HepG2 (cell line): ENCODE measurements around the gene IL32. TPM values are rescaled to one million over a fixed set of nuclear protein-coding genes. Genes with fewer than 3 reads are reported as not detected.
A peak's percentile ranks its signal among the peaks of the same experiment; 100 is the strongest.

ENCODE experiments used
- SRY ChIP-seq: sonication (generic); formaldehyde crosslinking; IDR thresholded peaks from 2 replicates; pipeline ENCODE4 v1.8.0; 2022; ENCODE audit warnings: mild to moderate bottlenecking, missing genetic modification reagents
- YEATS2 ChIP-seq: sonication (generic); formaldehyde crosslinking; IDR thresholded peaks from 2 replicates; pipeline ENCODE4 v1.4.0; 2020; ENCODE audit warnings: missing genetic modification reagents, borderline replicate concordance
- ZBTB38 ChIP-seq: sonication (generic); formaldehyde crosslinking; IDR thresholded peaks from 2 replicates; pipeline ENCODE4 v1.5.1; 2020; ENCODE audit warnings: mild to moderate bottlenecking, missing genetic modification reagents
- ZNF549 ChIP-seq: sonication (generic); formaldehyde crosslinking; IDR thresholded peaks from 2 replicates; pipeline ENCODE4 v1.5.0; 2020; ENCODE audit warnings: missing genetic modification reagents
- ZNF768 ChIP-seq: sonication (generic); formaldehyde crosslinking; IDR thresholded peaks from 2 replicates; pipeline ENCODE4 v1.4.0; 2020; ENCODE audit warnings: missing genetic modification reagents
- ZZZ3 ChIP-seq: sonication (generic); formaldehyde crosslinking; IDR thresholded peaks from 2 replicates; pipeline ENCODE4 v1.4.0; 2020; ENCODE audit warnings: missing genetic modification reagents, mild to moderate bottlenecking, borderline replicate concordance
- polyA plus RNA-seq, 8 experiments: library from polyadenylated mRNA; depleted of rRNA in 3 of 8; stranded (reverse) in 7 of 8; unstranded in 1 of 8; fragments of >200 nt; fragmentation: Illumina TruSeq in 4 of 8; extraction: Trizol in 4 of 8; gene quantifications; 2 replicates each; pipeline versions ENCODE4 v1.2.1 to v1.2.3, GENCODE V29; 2011 to 2016; ENCODE audit warnings: low read depth in 4 of 8, missing spikeins in 1 of 8, mixed read lengths in 1 of 8; ENCODE audit not compliant: insufficient read depth in 1 of 8
- total RNA-seq, 5 experiments: library from RNA; depleted of rRNA; stranded (reverse); fragments of >200 nt; fragmentation: Illumina TruSeq; extraction: Trizol; gene quantifications; 2 replicates each; pipeline ENCODE4 v1.2.3, GENCODE V29; 2016; ENCODE audit warnings: low read depth in 1 of 5
- TF ChIP-seq, protein P1 (sequence below): sonication (generic); formaldehyde crosslinking; IDR thresholded peaks from 2 replicates; pipeline ENCODE4 v1.4.0; 2020; ENCODE audit warnings: mild to moderate bottlenecking, missing genetic modification reagents, borderline replicate concordance
- TF ChIP-seq, protein P2 (sequence below): sonication (generic); formaldehyde crosslinking; IDR thresholded peaks from 2 replicates; pipeline ENCODE4 v1.4.0; 2020; ENCODE audit warnings: mild to moderate bottlenecking, missing genetic modification reagents
- TF ChIP-seq, protein P3 (sequence below): sonication (generic); formaldehyde crosslinking; IDR thresholded peaks from 2 replicates; pipeline ENCODE4 v1.5.0; 2020; ENCODE audit warnings: missing genetic modification reagents
- TF ChIP-seq, protein P4 (sequence below): sonication (generic); formaldehyde crosslinking; IDR thresholded peaks from 2 replicates; pipeline ENCODE4 v1.4.0; 2020; ENCODE audit warnings: missing genetic modification reagents
- TF ChIP-seq, protein P5 (sequence below): sonication (generic); formaldehyde crosslinking; conservative IDR thresholded peaks from 2 replicates; pipeline ENCODE4 v1.8.0; 2022; ENCODE audit warnings: mild to moderate bottlenecking, moderate library complexity, missing genetic modification reagents

IL32 gene
- total and polyA plus RNA-seq, 2 of the 13 experiments (the other 11 are each of a cell fraction or from before 2014, with no cell fraction given), result 115 to 165 TPM

DNA sequence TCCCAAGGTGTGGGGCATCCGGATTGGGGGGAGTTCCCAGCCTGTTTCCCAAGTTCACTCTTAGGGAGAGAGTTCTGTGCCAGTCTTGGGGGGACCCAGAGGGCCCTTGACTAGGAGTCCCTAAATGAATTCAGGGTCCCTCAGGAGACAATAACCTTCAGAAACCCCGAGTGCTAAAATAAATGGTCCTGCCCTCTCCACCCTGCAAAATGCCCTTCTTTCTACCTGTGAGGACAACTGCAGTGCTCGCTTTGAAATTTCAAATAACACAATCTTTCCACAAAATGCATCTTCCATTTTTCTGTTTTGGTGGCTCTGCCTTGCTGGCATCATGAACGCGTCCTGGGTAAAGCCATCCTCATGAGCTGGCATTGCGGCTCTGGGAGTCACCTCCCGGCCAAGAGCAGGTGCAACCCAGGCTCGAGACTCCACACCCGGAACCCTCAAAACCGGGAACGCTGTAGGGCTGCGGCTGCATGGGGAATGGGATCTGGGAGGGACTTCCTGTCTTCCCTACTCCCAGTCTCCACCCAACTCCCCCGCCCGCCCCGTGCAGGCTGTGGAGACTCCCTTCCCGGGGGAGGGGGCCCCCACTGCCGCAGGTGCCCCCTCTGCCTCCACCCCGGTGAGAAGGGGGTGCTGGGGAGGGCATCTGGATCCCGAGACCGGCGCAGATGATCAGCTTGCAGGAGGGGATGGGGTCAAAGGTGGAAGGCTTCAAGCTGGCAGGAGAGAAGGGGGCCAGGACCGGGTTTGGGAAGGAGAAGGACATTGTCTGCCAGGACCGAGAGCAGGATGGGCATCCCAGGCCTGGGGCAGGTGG, 46.8 kb downstream of the IL32 start, which contains the start of gene ZNF205 (continued):
- TF ChIP-seq, protein P1, sequence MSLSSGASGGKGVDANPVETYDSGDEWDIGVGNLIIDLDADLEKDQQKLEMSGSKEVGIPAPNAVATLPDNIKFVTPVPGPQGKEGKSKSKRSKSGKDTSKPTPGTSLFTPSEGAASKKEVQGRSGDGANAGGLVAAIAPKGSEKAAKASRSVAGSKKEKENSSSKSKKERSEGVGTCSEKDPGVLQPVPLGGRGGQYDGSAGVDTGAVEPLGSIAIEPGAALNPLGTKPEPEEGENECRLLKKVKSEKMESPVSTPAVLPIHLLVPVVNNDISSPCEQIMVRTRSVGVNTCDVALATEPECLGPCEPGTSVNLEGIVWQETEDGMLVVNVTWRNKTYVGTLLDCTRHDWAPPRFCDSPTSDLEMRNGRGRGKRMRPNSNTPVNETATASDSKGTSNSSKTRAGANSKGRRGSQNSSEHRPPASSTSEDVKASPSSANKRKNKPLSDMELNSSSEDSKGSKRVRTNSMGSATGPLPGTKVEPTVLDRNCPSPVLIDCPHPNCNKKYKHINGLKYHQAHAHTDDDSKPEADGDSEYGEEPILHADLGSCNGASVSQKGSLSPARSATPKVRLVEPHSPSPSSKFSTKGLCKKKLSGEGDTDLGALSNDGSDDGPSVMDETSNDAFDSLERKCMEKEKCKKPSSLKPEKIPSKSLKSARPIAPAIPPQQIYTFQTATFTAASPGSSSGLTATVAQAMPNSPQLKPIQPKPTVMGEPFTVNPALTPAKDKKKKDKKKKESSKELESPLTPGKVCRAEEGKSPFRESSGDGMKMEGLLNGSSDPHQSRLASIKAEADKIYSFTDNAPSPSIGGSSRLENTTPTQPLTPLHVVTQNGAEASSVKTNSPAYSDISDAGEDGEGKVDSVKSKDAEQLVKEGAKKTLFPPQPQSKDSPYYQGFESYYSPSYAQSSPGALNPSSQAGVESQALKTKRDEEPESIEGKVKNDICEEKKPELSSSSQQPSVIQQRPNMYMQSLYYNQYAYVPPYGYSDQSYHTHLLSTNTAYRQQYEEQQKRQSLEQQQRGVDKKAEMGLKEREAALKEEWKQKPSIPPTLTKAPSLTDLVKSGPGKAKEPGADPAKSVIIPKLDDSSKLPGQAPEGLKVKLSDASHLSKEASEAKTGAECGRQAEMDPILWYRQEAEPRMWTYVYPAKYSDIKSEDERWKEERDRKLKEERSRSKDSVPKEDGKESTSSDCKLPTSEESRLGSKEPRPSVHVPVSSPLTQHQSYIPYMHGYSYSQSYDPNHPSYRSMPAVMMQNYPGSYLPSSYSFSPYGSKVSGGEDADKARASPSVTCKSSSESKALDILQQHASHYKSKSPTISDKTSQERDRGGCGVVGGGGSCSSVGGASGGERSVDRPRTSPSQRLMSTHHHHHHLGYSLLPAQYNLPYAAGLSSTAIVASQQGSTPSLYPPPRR (CRISPR knock-in tag), result 0 out of 2 replicates have a peak, but pooled peaks have one; percentile 42
- TF ChIP-seq, protein P2, sequence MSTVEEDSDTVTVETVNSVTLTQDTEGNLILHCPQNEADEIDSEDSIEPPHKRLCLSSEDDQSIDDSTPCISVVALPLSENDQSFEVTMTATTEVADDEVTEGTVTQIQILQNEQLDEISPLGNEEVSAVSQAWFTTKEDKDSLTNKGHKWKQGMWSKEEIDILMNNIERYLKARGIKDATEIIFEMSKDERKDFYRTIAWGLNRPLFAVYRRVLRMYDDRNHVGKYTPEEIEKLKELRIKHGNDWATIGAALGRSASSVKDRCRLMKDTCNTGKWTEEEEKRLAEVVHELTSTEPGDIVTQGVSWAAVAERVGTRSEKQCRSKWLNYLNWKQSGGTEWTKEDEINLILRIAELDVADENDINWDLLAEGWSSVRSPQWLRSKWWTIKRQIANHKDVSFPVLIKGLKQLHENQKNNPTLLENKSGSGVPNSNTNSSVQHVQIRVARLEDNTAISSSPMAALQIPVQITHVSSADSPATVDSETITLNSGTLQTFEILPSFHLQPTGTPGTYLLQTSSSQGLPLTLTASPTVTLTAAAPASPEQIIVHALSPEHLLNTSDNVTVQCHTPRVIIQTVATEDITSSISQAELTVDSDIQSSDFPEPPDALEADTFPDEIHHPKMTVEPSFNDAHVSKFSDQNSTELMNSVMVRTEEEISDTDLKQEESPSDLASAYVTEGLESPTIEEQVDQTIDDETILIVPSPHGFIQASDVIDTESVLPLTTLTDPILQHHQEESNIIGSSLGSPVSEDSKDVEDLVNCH (CRISPR knock-in tag), result no peak
- TF ChIP-seq YEATS2 (peak; percentile 95), ZNF549 (no peak), SRY (CRISPR knock-in tag) (0 out of 2 replicates have a peak, but pooled peaks have one; percentile 70), ZZZ3 (CRISPR knock-in tag) (peak; percentile 82; the same call in 1 of the 2 replicates), ZBTB38 (CRISPR knock-in tag) (peak; percentile 69; the same call in 1 of the 2 replicates), ZNF768 (CRISPR knock-in tag) (peak; percentile 61)
- TF ChIP-seq, protein P3, sequence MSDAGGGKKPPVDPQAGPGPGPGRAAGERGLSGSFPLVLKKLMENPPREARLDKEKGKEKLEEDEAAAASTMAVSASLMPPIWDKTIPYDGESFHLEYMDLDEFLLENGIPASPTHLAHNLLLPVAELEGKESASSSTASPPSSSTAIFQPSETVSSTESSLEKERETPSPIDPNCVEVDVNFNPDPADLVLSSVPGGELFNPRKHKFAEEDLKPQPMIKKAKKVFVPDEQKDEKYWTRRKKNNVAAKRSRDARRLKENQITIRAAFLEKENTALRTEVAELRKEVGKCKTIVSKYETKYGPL (CRISPR knock-in tag), result no peak
- TF ChIP-seq, protein P4, sequence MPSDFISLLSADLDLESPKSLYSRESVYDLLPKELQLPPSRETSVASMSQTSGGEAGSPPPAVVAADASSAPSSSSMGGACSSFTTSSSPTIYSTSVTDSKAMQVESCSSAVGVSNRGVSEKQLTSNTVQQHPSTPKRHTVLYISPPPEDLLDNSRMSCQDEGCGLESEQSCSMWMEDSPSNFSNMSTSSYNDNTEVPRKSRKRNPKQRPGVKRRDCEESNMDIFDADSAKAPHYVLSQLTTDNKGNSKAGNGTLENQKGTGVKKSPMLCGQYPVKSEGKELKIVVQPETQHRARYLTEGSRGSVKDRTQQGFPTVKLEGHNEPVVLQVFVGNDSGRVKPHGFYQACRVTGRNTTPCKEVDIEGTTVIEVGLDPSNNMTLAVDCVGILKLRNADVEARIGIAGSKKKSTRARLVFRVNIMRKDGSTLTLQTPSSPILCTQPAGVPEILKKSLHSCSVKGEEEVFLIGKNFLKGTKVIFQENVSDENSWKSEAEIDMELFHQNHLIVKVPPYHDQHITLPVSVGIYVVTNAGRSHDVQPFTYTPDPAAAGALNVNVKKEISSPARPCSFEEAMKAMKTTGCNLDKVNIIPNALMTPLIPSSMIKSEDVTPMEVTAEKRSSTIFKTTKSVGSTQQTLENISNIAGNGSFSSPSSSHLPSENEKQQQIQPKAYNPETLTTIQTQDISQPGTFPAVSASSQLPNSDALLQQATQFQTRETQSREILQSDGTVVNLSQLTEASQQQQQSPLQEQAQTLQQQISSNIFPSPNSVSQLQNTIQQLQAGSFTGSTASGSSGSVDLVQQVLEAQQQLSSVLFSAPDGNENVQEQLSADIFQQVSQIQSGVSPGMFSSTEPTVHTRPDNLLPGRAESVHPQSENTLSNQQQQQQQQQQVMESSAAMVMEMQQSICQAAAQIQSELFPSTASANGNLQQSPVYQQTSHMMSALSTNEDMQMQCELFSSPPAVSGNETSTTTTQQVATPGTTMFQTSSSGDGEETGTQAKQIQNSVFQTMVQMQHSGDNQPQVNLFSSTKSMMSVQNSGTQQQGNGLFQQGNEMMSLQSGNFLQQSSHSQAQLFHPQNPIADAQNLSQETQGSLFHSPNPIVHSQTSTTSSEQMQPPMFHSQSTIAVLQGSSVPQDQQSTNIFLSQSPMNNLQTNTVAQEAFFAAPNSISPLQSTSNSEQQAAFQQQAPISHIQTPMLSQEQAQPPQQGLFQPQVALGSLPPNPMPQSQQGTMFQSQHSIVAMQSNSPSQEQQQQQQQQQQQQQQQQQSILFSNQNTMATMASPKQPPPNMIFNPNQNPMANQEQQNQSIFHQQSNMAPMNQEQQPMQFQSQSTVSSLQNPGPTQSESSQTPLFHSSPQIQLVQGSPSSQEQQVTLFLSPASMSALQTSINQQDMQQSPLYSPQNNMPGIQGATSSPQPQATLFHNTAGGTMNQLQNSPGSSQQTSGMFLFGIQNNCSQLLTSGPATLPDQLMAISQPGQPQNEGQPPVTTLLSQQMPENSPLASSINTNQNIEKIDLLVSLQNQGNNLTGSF, result no peak
- TF ChIP-seq, protein P5, sequence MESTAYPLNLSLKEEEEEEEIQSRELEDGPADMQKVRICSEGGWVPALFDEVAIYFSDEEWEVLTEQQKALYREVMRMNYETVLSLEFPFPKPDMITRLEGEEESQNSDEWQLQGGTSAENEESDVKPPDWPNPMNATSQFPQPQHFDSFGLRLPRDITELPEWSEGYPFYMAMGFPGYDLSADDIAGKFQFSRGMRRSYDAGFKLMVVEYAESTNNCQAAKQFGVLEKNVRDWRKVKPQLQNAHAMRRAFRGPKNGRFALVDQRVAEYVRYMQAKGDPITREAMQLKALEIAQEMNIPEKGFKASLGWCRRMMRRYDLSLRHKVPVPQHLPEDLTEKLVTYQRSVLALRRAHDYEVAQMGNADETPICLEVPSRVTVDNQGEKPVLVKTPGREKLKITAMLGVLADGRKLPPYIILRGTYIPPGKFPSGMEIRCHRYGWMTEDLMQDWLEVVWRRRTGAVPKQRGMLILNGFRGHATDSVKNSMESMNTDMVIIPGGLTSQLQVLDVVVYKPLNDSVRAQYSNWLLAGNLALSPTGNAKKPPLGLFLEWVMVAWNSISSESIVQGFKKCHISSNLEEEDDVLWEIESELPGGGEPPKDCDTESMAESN (CRISPR knock-in tag), result peak; percentile 66; the same call in 1 of the 2 replicates
